H9 (cell line): ENCODE measurements around the gene EXD2. TPM values are rescaled to one million over a fixed set of nuclear protein-coding genes. Genes with fewer than 3 reads are reported as not detected.
A peak's percentile ranks its signal among the peaks of the same experiment; 100 is the strongest.

Experiments
- DNase-seq: peaks from one replicate; pipeline ENCODE4 v3.0.0-alpha.2; 2017
- H2AFZ ChIP-seq: one replicate; pipeline ENCODE4 v1.6.1; 2013; ENCODE audit warnings: mild to moderate bottlenecking, low read length, control low read depth, moderate library complexity
- H2AK5ac ChIP-seq: 2 replicates; pipeline ENCODE4 v1.6.1; 2013; ENCODE audit warnings: low read length, control low read depth, mixed read lengths; ENCODE audit not compliant: insufficient read length
- H2BK120ac ChIP-seq: one replicate; pipeline ENCODE4 v1.6.1; 2013; ENCODE audit warnings: low read depth, mild to moderate bottlenecking, low read length, control low read depth, inconsistent platforms; ENCODE audit not compliant: poor library complexity, severe bottlenecking
- H2BK12ac ChIP-seq: 2 replicates; pipeline ENCODE4 v1.6.1; 2013; ENCODE audit warnings: low read length, control low read depth, mixed read lengths, low read depth; ENCODE audit not compliant: insufficient read length
- H2BK15ac ChIP-seq: 2 replicates; pipeline ENCODE4 v1.6.1; 2013; ENCODE audit warnings: low read depth, low read length, control low read depth
- H2BK20ac ChIP-seq: one replicate; pipeline ENCODE4 v1.6.1; 2013; ENCODE audit warnings: low read depth, mild to moderate bottlenecking, low read length, control low read depth, inconsistent platforms; ENCODE audit not compliant: poor library complexity, severe bottlenecking
- H2BK5ac ChIP-seq: 2 replicates; pipeline ENCODE4 v1.6.1; 2013; ENCODE audit warnings: low read length, control low read depth, mixed read lengths; ENCODE audit not compliant: insufficient read length
- H3K14ac ChIP-seq: 2 replicates; pipeline ENCODE4 v1.6.1; 2013; ENCODE audit warnings: low read length, control low read depth; ENCODE audit not compliant: insufficient read depth
- H3K18ac ChIP-seq: 2 replicates; pipeline ENCODE4 v1.6.1; 2013; ENCODE audit warnings: low read depth, mild to moderate bottlenecking, mixed read lengths, low read length, control low read depth; ENCODE audit not compliant: insufficient read length
- H3K23ac ChIP-seq: 2 replicates; pipeline ENCODE4 v1.6.1; 2013; ENCODE audit warnings: low read length, control low read depth, mixed read lengths, low read depth; ENCODE audit not compliant: insufficient read length
- H3K23me2 ChIP-seq: 2 replicates; pipeline ENCODE4 v1.6.1; 2013; ENCODE audit warnings: low read depth, mild to moderate bottlenecking, mixed read lengths, low read length, control low read depth; ENCODE audit not compliant: insufficient read length, poor library complexity, severe bottlenecking
- H3K27ac ChIP-seq: 2 replicates; pipeline ENCODE4 v1.5.1; 2013; ENCODE audit warnings: low read length, control low read depth, mixed read lengths, low read depth; ENCODE audit not compliant: insufficient read length
- H3K27me3 ChIP-seq: 2 replicates; pipeline ENCODE4 v1.6.1; 2013; ENCODE audit warnings: low read length, control low read depth, inconsistent platforms; ENCODE audit not compliant: insufficient read depth
- H3K4ac ChIP-seq: 2 replicates; pipeline ENCODE4 v1.6.1; 2013; ENCODE audit warnings: low read depth, mild to moderate bottlenecking, control low read depth, inconsistent platforms, low read length, moderate library complexity
- H3K4me1 ChIP-seq: 2 replicates; pipeline ENCODE4 v1.6.1; 2013; ENCODE audit warnings: low read length, control low read depth, inconsistent platforms; ENCODE audit not compliant: insufficient read depth
- H3K4me2 ChIP-seq: 2 replicates; pipeline ENCODE4 v1.6.1; 2013; ENCODE audit warnings: low read length, control low read depth, mixed read lengths; ENCODE audit not compliant: insufficient read length, insufficient read depth
- H3K56ac ChIP-seq: 2 replicates; pipeline ENCODE4 v1.6.1; 2013; ENCODE audit warnings: low read depth, mild to moderate bottlenecking, mixed read lengths, low read length, control low read depth; ENCODE audit not compliant: insufficient read length
- H3K79me1 ChIP-seq: 2 replicates; pipeline ENCODE4 v1.6.1; 2013; ENCODE audit warnings: low read depth, mild to moderate bottlenecking, moderate library complexity, low read length, control low read depth, inconsistent platforms; ENCODE audit not compliant: insufficient read depth, poor library complexity, severe bottlenecking
- H3K79me2 ChIP-seq: 2 replicates; pipeline ENCODE4 v1.6.1; 2013; ENCODE audit warnings: low read length, control low read depth, inconsistent platforms; ENCODE audit not compliant: insufficient read depth
- H3K9ac ChIP-seq: 2 replicates; pipeline ENCODE4 v1.6.1; 2013; ENCODE audit warnings: low read length, control low read depth, mixed read lengths; ENCODE audit not compliant: insufficient read length; ENCODE audit errors: extremely low read depth
- H3K9me3 ChIP-seq: one replicate; pipeline ENCODE4 v1.6.1; 2013; ENCODE audit warnings: low read depth, low read length, inconsistent platforms; ENCODE audit not compliant: control insufficient read depth
- H3T11ph ChIP-seq: one replicate; pipeline ENCODE4 v1.6.1; 2013; ENCODE audit warnings: mild to moderate bottlenecking, low read length, control low read depth, inconsistent platforms
- H4K20me1 ChIP-seq: one replicate; pipeline ENCODE4 v1.6.1; 2013; ENCODE audit not compliant: control insufficient read depth, insufficient read length, insufficient read depth
- H4K5ac ChIP-seq: 2 replicates; pipeline ENCODE4 v1.6.1; 2013; ENCODE audit warnings: low read depth, mild to moderate bottlenecking, mixed read lengths, low read length, control low read depth; ENCODE audit not compliant: insufficient read length
- H4K8ac ChIP-seq: replicated peaks from 2 replicates; pipeline ENCODE4 v1.6.1; 2013; ENCODE audit warnings: low read length, control low read depth, mixed read lengths, low read depth; ENCODE audit not compliant: insufficient read length
- H4K91ac ChIP-seq: 2 replicates; pipeline ENCODE4 v1.6.1; 2013; ENCODE audit warnings: low read depth, mild to moderate bottlenecking, moderate library complexity, mixed read lengths, low read length, control low read depth; ENCODE audit not compliant: insufficient read length
- H3K27ac Mint-ChIP-seq, 3 experiments: 2 replicates in 2 of 3; 3 replicates in 1 of 3; pipeline ENCODE4 v1.8.0; 2020 to 2021; ENCODE audit warnings: mixed read lengths in 3 of 3, mild to moderate bottlenecking in 1 of 3, moderate library complexity in 1 of 3
- H3K27me3 Mint-ChIP-seq: 2 replicates; pipeline ENCODE4 v1.8.0; 2021; ENCODE audit warnings: low read depth, mild to moderate bottlenecking, moderate library complexity, mixed read lengths
- H3K36me3 Mint-ChIP-seq, 3 experiments: 2 replicates in 2 of 3; 3 replicates in 1 of 3; pipeline ENCODE4 v1.8.0; 2020 to 2021; ENCODE audit warnings: low read depth in 3 of 3, mixed read lengths in 3 of 3; ENCODE audit not compliant: insufficient read depth in 1 of 3
- H3K4me1 Mint-ChIP-seq, 2 experiments: 2 replicates each; pipeline ENCODE4 v1.8.0; 2020; ENCODE audit warnings: mixed read lengths in 2 of 2
- H3K4me3 Mint-ChIP-seq, 2 experiments: 2 replicates in 1 of 2; 3 replicates in 1 of 2; pipeline ENCODE4 v1.8.0; 2020 to 2021; ENCODE audit warnings: mild to moderate bottlenecking in 2 of 2, mixed read lengths in 2 of 2, moderate library complexity in 1 of 2
- H3K9me3 Mint-ChIP-seq, 2 experiments: 2 replicates in 1 of 2; 3 replicates in 1 of 2; pipeline ENCODE4 v1.8.0; 2020; ENCODE audit warnings: mild to moderate bottlenecking in 2 of 2, mixed read lengths in 2 of 2, moderate library complexity in 1 of 2
- CTCF ChIP-seq: fragments of 200-600 bp; sonication (generic); conservative IDR thresholded peaks from 3 replicates; pipeline ENCODE4 v1.8.0; 2021; ENCODE audit warnings: antibody characterized with exemption, mild to moderate bottlenecking
- WGBS: extraction: QIAGEN DNeasy Blood & Tissue Kit; methylation state at CpG from one replicate; pipeline ENCODE4 v1.1.7; 2013; ENCODE audit warnings: missing lambda C conversion rate, low lambda C conversion rate, mixed read lengths; ENCODE audit not compliant: insufficient read length; ENCODE audit errors: extremely low coverage; 5-methylcytosine and 5-hydroxymethylcytosine counted together
- long read RNA-seq: library from polyadenylated mRNA; unstranded; transcript quantifications from one replicate; pipeline ENCODE4 v2.0.0, GENCODE V29; 2020
- total RNA-seq: library from RNA; stranded (reverse); gene quantifications from 2 replicates; pipeline ENCODE4 v1.2.1, GENCODE V29; 2021

Gene EXD2
- 19.6 and 20.0 TPM in 2 replicates for total RNA-seq
- long read RNA-seq, full-length matches to known transcripts, result 26 of 99 reads
- long read RNA-seq, partial matches to known transcripts, result 25 of 99 reads
- long read RNA-seq, other reads (novel, unspliced or antisense), result 48 of 99 reads

GRCh38 chr14:69191340-69192111, at the start of gene EXD2:
EXD2 (plus strand) TSS chr14:69191498; CDS start chr14:69209471, 17,973 bp downstream.
- Histone ChIP-seq H3K56ac (no peak within 1 kb of the TSS), H3K79me2 (no peaks in the 10 kb centered on the region; the same call in 1 of the 2 replicates), H4K5ac (no peak within 1 kb of the TSS), H3K79me1 (no peaks in the 10 kb centered on the region), H2BK120ac (no peak within 1 kb of the TSS), H4K8ac (no peak within 1 kb of the TSS), H4K20me1 (no peaks in the 10 kb centered on the region), H4K91ac (no peak within 1 kb of the TSS), H3K23ac (no peak within 1 kb of the TSS), H3K9me3 (no peaks in the 10 kb centered on the region), H3K9ac (peak within 1 kb of the TSS; percentile 59), H3K14ac (peak within 1 kb of the TSS; percentile 68), H2AK5ac (no peak within 1 kb of the TSS), H3K27me3 (no peaks in the 10 kb centered on the region), H2BK15ac (no peak within 1 kb of the TSS), H3K18ac (peak within 1 kb of the TSS; percentile 76), H3K27ac (no peak within 1 kb of the TSS), H2AFZ (no peak within 1 kb of the TSS), H2BK5ac (no peak within 1 kb of the TSS), H3K4ac (no peak within 1 kb of the TSS), H2BK20ac (no peak within 1 kb of the TSS), H3T11ph (no peak within 1 kb of the TSS), H3K4me2 (peak within 1 kb of the TSS; percentile 65), H3K4me1 (no peaks in the 10 kb centered on the region), H3K23me2 (peaks cover 2% of the 10 kb centered on the region), H2BK12ac (no peak within 1 kb of the TSS)
- H3K9me3 Mint-ChIP-seq, result no peaks in the 10 kb centered on the region
- DNase-seq, result peak; percentile 96
- no peak for TF ChIP-seq CTCF
- H3K27ac Mint-ChIP-seq, result peak within 1 kb of the TSS; percentile 89 to 98 (median 98)
- H3K4me1 Mint-ChIP-seq, result peaks cover 10 to 19% of the 10 kb centered on the region in 2 experiments
- WGBS, result no CpG with 5 or more reads among the region's 58 CpGs
- H3K27me3 Mint-ChIP-seq, result no peaks in the 10 kb centered on the region; the same call in 1 of the 2 replicates
- peak within 1 kb of the TSS; percentile 92 to 94 for H3K4me3 Mint-ChIP-seq
- peaks cover 0 to 3% (median 0%) of the 10 kb centered on the region in 3 experiments; a peak in 2 of 7 replicates for H3K36me3 Mint-ChIP-seq
